GM18507 (cell line): ENCODE measurements around the gene ZG16.
A peak's percentile ranks its signal among the peaks of the same experiment; 100 is the strongest.
"Not testable (repeated sequence)": the region's sequence is repeated elsewhere in the genome, so short reads cannot be mapped to it uniquely, and the experiment has no call there.

Experiments
- DNase-seq: peaks from one replicate; pipeline ENCODE4 v3.0.0; 2011; ENCODE audit warnings: low read depth; ENCODE audit not compliant: insufficient read length; ENCODE audit errors: extremely low spot score
- FAIRE-seq: peaks from 2 replicates; lab custom pipeline; 2011; peaks lifted over from hg19 to GRCh38; lab: Jason Lieb, UNC

Gene ZG16

DNA sequence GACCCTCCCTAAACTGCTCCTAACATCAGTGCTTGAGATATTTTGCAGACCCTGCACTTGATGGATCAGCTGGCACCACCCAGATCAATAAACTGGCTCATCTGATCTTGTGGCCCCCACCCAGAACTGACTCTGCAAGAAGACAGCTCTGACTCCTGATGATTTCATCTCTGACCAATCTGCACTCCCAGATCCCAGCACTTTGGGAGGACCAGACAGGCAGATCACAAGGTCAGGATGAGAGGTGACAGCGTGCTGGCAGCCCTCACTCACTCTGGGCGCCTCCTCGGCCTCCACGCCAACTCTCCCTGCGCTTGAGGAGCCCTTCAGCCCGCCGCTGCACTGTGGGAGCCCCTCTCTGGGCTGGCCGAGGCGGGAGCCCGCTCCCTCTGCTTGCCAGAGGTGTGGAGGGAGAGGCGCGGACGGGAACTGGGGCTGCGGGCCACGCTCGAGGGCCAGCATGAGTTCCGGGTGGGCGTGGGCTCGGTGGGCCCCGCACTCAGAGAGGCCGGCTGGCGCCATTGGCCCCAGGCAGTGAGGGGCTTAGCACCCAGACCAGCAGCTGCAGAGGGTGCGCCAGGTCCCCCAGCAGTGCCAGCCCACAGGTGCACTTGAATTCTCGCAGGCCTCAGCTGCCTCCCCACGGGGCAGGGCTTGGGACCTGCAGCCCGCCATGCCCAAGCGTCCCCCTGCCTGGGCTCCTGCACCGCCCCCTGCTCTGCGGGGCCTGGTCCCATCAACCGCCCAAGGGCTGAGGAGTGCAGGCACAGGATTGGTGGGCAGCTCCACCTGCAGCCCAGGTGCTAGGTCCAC lies 29.9 kb upstream of the ZG16 start:
- FAIRE-seq: no peak

DNA sequence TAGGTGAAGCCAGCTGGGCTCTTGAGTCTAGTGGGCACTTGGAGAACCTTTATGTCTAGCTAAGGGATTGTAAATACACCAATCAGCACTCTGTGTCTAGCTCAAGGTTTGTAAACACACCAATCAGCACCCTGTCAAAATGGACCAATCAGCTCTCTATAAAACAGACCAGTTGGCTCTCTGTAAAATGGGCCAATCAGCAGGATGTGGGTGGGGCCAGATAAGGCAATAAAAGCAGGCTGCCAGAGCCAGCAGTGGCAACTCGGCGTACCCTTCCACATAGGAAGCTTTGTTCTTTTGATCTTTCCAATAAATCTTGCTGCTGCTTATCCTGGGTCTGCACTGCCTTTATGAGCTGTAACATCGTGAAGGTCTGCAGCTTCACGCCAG lies 29.3 kb upstream of the ZG16 start:
- DNase-seq, FAIRE-seq: not testable (repeated sequence)

More for the DNA sequence above, 29.9 kb upstream of the ZG16 start:
- no peak for DNase-seq

DNA sequence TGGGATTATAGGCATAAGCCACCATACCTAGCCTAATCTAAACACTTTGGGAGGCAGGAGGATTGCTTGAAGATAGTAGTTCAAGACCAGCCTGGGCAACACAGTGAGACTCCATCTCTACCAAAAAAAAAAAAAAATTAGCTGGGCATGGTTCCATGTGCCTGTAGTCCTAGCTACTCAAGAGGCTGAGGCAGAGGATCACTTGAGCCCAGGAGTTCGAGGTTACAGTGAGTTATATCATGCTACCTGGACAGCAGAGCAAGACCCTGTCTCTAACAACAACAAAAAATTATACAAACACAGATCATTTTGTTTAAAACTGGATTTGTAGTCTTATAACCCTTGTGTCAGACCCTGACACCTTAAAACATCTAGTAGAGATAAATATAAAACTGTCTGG lies 24.5 kb upstream of the ZG16 start:
- DNase-seq: no peak
- FAIRE-seq: peak; percentile 24

DNA sequence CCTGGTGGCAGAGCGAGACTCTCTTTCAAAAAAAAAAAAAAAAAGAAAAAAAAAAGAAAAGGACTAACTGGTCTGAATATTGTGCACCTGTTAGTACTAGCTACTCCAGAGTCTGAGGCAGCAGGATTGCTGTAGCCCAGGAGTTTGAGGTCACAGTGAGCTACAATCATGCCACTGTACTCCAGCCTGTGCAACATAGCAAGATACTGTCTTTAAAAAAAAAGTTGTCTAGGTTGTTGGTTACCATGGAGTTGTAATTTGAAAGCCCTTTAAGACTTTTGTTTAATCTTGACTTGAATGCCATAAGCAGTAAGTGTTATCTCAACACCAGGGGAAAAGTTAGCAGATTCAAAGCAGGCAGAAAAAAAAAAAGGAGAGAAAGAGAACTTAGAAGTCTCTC lies 21.4 kb upstream of the ZG16 start:
- no peak for FAIRE-seq
- no peak for DNase-seq

DNA sequence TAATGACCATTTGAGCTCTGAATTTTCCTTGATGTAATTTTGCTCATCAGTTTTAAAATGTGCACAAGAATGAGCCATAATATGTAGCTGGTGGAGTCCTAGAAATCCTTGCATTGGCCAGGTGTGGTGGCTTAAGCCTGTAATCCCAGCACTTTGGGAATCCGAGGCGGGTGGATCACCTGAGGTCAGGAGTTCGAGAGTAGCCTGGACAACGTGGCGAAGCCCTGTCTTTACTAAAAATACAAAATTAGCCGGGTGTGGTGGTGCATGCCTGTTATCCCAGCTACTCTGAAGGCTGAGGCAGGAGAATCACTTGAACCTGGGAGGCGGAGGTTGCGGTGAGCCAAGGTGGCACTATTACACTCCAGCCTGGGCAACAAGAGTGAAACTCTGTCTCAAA lies 21.0 kb upstream of the ZG16 start:
- DNase-seq, FAIRE-seq: not testable (repeated sequence)

DNA sequence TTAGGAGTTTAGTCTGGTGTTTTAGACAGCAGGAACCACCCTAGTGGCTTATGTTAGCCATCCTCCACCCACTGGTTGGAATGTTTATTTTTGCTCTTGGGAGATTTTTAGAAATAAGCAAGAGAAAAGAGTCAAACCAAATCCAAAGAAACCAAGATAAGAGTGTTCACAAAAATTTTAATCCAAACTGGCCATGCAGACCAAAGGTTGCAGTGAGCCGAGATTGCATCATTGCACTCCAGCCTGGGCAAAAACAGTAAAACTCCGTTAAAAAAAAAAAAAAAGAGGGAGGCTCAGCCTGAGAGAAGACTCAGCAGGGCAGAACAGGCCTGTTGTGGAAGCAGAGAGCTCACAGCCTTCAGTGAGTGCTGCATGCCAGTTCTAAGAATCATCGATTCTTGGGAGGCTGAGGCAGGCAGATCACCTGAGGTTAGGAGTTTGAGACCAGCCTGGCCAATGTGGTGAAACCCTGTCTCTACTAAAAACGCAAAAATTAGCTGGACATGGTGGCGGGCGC lies 20.0 kb upstream of the ZG16 start:
- no peak for DNase-seq

DNA sequence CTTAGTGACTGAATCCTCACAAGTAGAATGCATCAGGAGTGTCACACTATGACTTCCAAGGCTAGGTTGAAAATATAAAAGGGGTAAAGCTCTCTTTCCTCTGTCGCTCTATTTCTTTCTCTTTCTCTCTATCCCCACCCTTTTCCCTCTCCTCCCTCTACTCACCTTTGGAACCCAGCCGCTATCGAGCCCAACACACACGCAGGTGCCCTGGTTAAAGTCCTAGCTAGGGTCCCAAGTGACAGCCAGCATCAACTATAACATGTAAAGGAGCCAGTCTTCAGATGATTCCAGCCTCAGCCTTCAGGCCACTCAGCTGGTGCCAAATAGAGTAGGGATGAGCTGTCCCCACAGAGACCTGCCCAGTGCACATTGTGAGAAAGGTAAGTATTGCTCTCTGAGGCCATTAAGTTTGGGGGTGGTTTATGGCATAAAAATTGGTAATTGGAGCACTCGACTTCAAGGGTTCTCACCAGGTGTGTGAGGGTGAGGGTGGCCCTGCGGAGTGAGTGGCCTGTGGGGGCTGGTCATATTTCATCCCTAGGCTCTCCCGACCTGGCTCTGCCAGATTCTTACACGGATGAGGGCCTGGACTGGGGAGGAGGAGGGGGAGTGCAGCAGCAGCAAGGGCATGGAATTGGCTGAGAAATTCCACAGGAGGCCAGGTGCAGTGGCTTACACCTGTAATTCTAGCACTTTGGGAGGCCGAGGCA lies 17.3 kb upstream of the ZG16 start:
- FAIRE-seq (no peak), DNase-seq (no peak)

More for the DNA sequence above, 20.0 kb upstream of the ZG16 start:
- no peak for FAIRE-seq

DNA sequence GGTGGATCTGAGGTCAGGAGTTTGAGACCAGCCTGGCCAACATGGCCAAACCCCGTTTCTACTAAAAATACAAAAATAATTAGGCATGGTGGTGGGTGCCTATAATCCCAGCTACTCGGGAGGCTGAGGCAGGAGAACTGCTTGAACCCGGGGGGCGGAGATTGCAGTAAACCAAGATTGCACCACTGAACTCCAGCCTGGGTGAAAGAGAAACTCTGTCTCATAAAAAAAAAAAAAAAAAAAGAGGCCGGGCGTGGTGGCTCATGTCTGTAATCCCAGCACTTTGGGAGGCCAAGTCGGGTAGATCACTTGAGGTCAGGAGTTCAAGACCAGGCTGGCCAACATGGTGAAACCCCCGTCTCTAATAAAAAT lies 16.8 kb upstream of the ZG16 start:
- not testable (repeated sequence) for DNase-seq, FAIRE-seq

DNA sequence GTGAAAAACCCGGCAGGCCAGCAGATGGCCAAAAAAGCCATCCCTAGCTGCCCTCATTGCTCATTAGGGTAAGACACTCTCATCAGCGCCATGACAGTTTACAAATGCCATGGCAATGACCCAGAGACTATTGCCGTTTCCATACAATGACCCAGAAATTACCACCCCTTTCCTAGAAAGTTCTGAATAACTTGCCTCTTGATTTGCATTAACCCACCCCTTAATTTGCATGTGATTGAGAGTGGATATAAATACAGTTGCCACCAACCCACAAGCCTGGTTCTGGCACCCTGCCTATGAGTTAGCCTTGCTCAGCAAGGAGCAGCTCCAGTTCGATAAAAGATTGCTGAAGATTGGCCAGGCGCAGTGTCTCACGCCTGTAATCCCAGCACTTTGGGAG lies 16.2 kb upstream of the ZG16 start:
- no peak for DNase-seq
- no peak for FAIRE-seq

DNA sequence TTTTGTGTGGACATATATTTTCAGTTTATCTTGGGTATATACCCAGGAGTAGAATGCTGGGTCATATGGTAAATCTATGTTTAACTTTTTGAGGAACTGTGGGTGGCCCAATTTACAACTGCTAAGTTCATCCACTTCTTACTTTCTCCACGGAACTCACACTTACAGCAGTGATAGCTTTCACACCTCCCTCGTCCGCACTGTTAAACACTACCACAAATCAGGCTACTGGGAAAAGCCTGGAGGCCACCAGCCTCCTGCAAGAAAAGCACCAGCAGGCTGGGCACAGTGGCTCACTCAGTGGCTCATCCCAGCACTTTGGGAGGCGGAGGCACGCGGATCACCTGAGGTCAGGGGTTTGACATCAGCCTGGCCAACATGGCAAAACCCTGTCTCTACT lies 14.7 kb upstream of the ZG16 start:
- DNase-seq: no peak
- FAIRE-seq: no peak

DNA sequence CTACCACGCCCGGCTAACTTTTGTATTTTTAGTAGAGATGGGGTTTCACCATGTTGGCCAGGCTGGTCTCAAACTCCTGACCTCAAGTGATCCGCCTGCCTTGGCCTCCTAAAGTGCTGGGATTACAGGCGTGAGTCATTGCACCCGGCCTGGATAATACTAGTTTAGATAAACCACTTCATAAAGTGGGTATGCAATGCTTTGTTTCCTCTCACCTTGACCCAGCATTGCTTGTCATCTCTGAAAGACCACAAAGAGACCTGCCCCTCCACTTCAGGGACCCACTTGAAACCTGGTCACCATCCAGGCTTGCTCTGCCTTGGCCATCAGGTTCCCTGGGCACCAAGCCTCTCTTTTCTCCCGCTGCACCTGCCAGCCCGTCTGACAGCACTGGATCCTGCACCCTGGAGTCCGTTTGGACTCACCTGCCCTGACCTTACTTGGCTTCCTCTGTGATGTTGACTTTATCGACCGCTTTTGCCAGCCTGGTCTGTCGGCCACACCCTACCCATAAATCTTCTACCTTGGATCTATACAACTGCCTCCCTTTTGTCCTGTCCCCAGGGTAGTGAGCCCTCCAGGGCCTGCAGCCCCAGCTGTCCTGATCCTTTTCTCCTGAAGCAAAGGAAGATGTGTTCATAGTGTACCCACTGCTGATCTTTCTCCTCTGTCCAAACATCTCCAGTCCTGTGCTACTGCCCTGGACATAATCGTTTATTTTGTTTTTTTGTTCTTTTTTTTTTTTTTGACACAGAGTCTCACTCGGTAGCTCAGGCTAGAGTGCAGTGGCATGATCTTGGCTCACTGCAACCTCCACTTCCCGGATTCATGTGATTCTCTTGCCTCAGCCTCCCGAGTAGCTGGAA lies 12.7 kb upstream of the ZG16 start:
- no peak for FAIRE-seq

DNA sequence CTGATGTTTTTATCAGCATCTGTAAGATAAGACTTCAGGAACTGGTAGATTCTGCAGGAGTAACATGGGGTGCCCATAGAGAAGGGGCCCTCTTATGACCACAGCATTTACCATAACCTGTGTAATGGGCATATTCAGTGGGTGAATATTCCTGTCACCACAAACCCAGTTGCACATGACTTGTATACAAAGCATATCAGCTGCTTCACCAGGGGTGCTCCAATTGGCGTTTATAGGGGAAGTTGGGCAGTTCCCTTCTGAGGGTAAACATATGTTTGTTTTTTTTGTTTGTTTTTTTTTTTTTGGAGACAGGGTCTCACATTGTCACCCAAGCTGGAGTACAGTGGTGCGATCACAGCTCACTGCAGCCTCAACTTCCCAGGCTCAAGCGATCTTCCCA lies 11.5 kb upstream of the ZG16 start:
- no peak for FAIRE-seq
- DNase-seq: no peak

More for the DNA sequence above, 12.7 kb upstream of the ZG16 start:
- DNase-seq: no peak

DNA sequence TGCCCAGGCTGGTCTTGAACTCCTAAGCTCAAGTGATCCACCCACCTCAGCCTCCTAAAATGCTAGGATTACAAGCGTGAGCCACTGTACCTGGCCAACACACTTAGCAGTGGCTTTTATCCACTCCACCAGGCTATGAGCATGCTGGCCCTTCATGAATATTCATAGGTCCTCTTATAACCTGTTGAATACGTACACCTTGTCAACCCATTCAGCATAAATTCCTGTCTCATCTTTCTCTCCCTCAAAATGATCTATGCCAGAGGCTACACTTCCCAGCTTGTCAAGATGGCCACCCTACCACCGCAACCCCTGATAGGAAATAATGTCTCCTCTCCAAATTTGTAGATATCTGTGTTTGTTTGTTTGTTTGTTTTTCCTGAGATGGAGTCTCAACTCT lies 11.0 kb upstream of the ZG16 start:
- DNase-seq (no peak), FAIRE-seq (no peak)

DNA sequence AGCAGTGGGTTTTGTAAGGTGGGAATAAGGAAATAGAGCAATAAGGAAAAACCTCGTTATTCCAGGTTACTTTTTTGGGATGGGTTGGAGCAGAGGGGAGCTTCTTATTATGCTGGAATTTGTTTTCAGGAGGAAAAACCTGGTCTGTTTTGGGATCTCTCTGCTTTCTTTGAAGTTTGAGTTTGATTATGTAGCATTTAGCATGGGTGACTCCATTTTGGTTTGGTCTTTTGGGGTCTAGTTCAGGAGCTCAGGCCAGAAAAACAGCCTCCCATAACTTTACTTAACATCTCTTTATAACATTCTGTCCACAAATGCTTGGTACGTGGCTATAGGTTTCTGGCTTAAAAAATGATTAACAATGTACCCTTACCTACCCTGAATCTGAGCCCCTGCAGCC lies 8.5 kb upstream of the ZG16 start:
- DNase-seq (no peak), FAIRE-seq (no peak)

DNA sequence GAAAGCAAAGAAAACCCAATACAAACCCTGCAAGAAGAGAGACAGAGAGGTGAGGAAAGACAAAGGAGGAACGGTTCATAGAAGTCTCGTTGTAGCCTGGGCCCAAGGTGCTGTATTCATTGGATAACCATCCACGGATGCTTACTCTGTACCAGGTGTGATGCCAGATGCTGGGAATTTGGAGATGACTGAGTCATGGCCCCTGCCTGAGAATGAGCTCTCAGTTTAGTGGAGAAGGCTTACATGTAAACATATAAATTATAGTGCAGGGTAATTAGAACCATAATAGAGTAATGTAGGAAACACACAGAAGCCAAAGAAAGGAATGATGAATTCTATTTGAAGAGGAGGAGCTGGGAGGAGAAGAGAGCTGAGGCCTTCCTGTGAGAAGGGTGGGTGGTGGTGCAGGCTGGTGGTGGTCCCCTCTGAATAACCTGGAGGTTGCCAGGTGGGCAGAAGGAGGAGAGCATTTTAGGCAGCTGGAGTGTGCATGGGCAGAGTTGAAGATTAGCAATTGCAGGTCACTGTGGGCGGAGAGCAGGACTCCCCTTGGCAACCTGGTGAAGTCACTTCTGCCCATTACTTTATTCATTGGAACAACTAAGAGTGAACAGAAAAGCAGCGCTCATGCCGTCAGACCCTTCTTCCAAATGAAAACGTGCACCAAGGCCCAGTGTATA lies 7.7 kb upstream of the ZG16 start:
- FAIRE-seq (no peak), DNase-seq (no peak)

DNA sequence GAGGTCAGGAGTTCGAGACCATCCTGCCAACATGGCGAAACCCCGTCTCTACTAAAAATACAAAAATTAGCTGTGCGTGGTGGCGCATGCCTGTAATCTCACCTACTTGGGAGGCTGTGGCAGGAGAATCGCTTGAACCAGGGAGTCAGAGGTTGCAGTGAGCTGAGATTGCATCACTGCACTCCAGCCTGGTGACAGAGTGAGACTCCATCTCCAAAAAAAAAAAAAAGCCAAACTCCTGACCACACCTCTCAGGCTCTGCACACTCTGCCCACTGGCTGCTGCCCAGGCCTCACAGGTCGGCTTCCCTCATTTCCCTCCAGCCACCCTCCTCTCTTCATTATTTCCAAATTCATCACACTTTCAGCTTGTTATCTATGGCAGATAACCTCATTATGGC lies 5.7 kb upstream of the ZG16 start:
- FAIRE-seq, DNase-seq: not testable (repeated sequence)

DNA sequence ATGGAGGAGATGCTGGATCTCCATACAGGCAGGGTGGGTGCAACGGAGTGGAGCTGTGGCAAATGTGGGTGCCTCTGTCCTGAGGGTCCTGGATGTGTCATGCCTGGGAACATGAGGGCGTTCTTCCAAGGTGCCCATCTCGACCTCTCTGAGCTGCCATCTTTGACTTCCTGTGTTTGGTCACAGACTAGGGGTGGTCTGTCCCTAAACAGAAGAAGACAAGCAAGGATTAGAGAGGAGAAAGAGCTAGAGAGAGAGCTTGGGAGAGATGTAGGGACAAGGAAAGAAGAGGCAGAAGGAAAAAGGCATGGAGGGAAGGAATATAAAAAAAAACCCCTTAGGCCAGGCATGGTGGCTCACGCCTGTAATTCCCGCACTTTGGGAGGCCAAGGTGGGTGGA lies 3.3 kb upstream of the ZG16 start:
- FAIRE-seq (no peak), DNase-seq (no peak)

DNA sequence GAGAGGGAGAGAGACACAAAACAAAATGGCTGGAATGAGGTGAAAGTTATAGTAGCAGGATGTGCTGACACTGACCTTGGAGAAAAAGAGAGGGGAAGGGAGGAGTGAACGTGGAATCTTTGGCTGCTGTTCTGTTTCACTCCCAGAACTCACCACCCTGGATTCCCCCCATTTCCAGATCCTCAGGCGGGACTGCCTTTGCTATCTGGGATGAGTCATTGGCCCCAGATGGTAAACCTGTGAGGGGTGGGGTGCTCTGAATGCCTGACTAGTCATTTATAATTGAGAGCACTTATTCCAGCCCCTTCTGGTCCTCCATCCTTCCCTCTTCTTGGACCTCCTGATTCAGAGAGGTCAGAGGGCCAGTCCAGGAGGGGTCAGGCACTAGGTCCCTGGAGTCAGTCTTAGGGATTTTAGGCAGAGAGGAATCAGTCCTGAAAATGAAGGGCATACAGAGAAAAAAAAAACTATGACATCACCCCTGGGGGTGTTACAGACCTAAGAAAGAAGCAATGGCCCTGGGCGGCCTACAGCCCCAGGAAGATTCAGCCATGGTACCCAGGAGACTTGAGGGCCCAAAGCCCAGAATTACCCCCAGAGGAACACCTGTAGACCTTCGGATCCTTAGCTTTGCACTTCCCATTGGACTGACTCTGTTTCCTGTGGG lies 2.2 kb upstream of the ZG16 start:
- DNase-seq (no peak), FAIRE-seq (no peak)

DNA sequence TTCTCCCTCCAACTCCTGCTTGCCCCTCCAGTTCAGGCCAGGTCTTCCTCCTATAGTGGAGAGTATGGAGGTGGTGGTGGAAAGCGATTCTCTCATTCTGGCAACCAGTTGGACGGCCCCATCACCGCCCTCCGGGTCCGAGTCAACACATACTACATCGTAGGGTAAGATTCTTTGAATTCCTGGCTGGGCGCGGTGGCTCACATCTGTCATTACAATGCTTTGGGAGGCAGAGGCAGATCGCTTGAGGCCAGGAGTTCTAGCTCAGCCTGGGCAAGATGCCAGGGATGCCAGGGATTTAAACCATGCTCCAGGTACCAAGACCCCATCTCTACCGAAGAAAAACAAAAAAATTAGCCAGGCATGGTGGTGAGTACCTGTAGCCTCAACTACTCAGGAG lies 1.4 kb downstream of the ZG16 start:
- no peak for FAIRE-seq
- DNase-seq: no peak
